SK-N-SH treated with all-trans-retinoic acid at 6 μM for 48 hours (cell line): Measurements from ENCODE around the gene CFHR3.

Experiments used
- ATAC-seq: fragments of 200-7000 bp; cut with Tn5 transposase; 3 replicates; pipeline ENCODE4 v1.9.1; 2020; ENCODE audit warnings: mild to moderate bottlenecking, moderate library complexity
- ARNTL ChIP-seq: fragments of 450-650 bp; formaldehyde crosslinking; IDR thresholded peaks from 2 replicates; pipeline ENCODE4 v1.5.0; 2020; ENCODE audit warnings: low read depth, mild to moderate bottlenecking, moderate library complexity, borderline replicate concordance
- BACH2 ChIP-seq: fragments of 250-450 bp; sonication (Bioruptor Pico); IDR thresholded peaks from 2 replicates; pipeline ENCODE4 v1.9.0; 2021; ENCODE audit warnings: mild to moderate bottlenecking, borderline replicate concordance
- CSDC2 ChIP-seq: fragments of 250-450 bp; sonication (Bioruptor Pico); IDR thresholded peaks from 2 replicates; pipeline ENCODE4 v1.5.0; 2020; ENCODE audit warnings: mild to moderate bottlenecking, moderate library complexity
- ESRRG ChIP-seq: fragments of 250-450 bp; sonication (Bioruptor Pico); IDR thresholded peaks from 2 replicates; pipeline ENCODE4 v1.6.1; 2021; ENCODE audit warnings: mild to moderate bottlenecking
- GLIS3 ChIP-seq: fragments of 250-450 bp; sonication (Bioruptor Pico); IDR thresholded peaks from 2 replicates; pipeline ENCODE4 v1.5.0; 2020; ENCODE audit warnings: mild to moderate bottlenecking, moderate library complexity
- ISL1 ChIP-seq: fragments of 250-450 bp; sonication (Bioruptor Pico); IDR thresholded peaks from 2 replicates; pipeline ENCODE4 v2.1.2; 2022; ENCODE audit warnings: mild to moderate bottlenecking, moderate library complexity
- OSR1 ChIP-seq: fragments of 250-450 bp; sonication (Bioruptor Pico); IDR thresholded peaks from 2 replicates; pipeline ENCODE4 v1.8.0; 2022; ENCODE audit warnings: moderate library complexity, mild to moderate bottlenecking, inconsistent platforms
- PPARA ChIP-seq: fragments of 250-450 bp; sonication (Bioruptor Pico); IDR thresholded peaks from 2 replicates; pipeline ENCODE4 v1.5.0; 2020; ENCODE audit warnings: mild to moderate bottlenecking, borderline replicate concordance
- SNAI2 ChIP-seq: fragments of 250-450 bp; sonication (Bioruptor Pico); IDR thresholded peaks from 2 replicates; pipeline ENCODE4 v1.5.0; 2020; ENCODE audit warnings: mild to moderate bottlenecking, moderate library complexity
- TCF4 ChIP-seq: fragments of 250-450 bp; sonication (Bioruptor Pico); IDR thresholded peaks from 2 replicates; pipeline ENCODE4 v1.8.0; 2021; ENCODE audit warnings: mild to moderate bottlenecking, moderate library complexity, borderline replicate concordance
- TOX ChIP-seq: fragments of 250-450 bp; sonication (Bioruptor Pico); IDR thresholded peaks from 2 replicates; pipeline ENCODE4 v1.8.0; 2021; ENCODE audit warnings: mild to moderate bottlenecking, moderate library complexity, borderline replicate concordance
- TSHZ2 ChIP-seq: fragments of 250-450 bp; sonication (Bioruptor Pico); IDR thresholded peaks from 2 replicates; pipeline ENCODE4 v1.5.0; 2020; ENCODE audit warnings: mild to moderate bottlenecking, moderate library complexity
- ZC3H10 ChIP-seq: fragments of 250-450 bp; sonication (Bioruptor Pico); IDR thresholded peaks from 2 replicates; pipeline ENCODE4 v1.5.1; 2021; ENCODE audit warnings: mild to moderate bottlenecking, moderate library complexity
- ZFP3 ChIP-seq: fragments of 250-450 bp; sonication (Bioruptor Pico); IDR thresholded peaks from 2 replicates; pipeline ENCODE4 v1.5.0; 2020; ENCODE audit warnings: mild to moderate bottlenecking, moderate library complexity
- ZFP30 ChIP-seq: fragments of 450-650 bp; formaldehyde crosslinking; IDR thresholded peaks from 2 replicates; pipeline ENCODE4 v1.5.0; 2022; ENCODE audit warnings: mild to moderate bottlenecking, moderate library complexity
- ZNF565 ChIP-seq: fragments of 450-650 bp; formaldehyde crosslinking; conservative IDR thresholded peaks from 2 replicates; pipeline ENCODE4 v1.5.0; 2020; ENCODE audit warnings: low read depth, mild to moderate bottlenecking, moderate library complexity
- ZNF70 ChIP-seq: fragments of 450-650 bp; formaldehyde crosslinking; IDR thresholded peaks from 2 replicates; pipeline ENCODE4 v1.5.0; 2020; ENCODE audit warnings: mild to moderate bottlenecking, moderate library complexity
- ZNF8 ChIP-seq: fragments of 450-650 bp; formaldehyde crosslinking; IDR thresholded peaks from 2 replicates; pipeline ENCODE4 v1.5.0; 2020; ENCODE audit warnings: mild to moderate bottlenecking, moderate library complexity
- TF ChIP-seq, protein P1 (sequence below): fragments of 250-450 bp; sonication (Bioruptor Pico); IDR thresholded peaks from 2 replicates; pipeline ENCODE4 v1.5.1; 2020; ENCODE audit warnings: low read depth, mild to moderate bottlenecking, moderate library complexity
- TF ChIP-seq, protein P2 (sequence below): fragments of 250-450 bp; sonication (Bioruptor Pico); IDR thresholded peaks from 2 replicates; pipeline ENCODE4 v1.8.0; 2021; ENCODE audit warnings: low read depth, mild to moderate bottlenecking, moderate library complexity, borderline replicate concordance
- TF ChIP-seq, protein P3 (sequence below): fragments of 250-450 bp; sonication (Bioruptor Pico); IDR thresholded peaks from 2 replicates; pipeline ENCODE4 v1.8.0; 2020; ENCODE audit warnings: mild to moderate bottlenecking, moderate library complexity, borderline replicate concordance
- TF ChIP-seq, protein P4 (sequence below): fragments of 250-450 bp; sonication (Bioruptor Pico); IDR thresholded peaks from 2 replicates; pipeline ENCODE4 v1.5.1; 2021; ENCODE audit warnings: mild to moderate bottlenecking, moderate library complexity

Gene CFHR3

DNA sequence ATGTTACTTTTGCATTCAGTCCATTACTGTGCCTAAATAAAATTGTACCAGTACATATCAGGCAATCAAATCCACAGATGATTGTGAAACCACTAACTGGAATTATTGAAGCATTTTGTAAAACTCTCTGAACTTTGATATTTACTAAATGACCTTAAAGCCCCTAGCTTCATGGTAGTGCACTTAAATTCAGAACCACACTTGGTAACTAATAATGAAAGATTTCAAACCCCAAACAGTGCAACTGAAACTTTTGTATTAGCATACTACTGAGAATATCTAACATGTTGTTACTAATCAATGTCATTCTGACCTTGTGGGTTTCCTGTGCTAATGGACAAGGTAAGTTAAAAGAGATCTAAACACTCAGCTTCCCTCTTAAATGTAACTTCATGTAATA, at the start of gene CFHR3:
TSS of gene CFHR3 (plus strand) at position 238 of the 400 bp plus-strand sequence. CDS start at position 285, 47 bp downstream.
- no peak for ATAC-seq
- no peak for TF ChIP-seq PPARA (CRISPR knock-in tag)
- TF ChIP-seq, protein P1, sequence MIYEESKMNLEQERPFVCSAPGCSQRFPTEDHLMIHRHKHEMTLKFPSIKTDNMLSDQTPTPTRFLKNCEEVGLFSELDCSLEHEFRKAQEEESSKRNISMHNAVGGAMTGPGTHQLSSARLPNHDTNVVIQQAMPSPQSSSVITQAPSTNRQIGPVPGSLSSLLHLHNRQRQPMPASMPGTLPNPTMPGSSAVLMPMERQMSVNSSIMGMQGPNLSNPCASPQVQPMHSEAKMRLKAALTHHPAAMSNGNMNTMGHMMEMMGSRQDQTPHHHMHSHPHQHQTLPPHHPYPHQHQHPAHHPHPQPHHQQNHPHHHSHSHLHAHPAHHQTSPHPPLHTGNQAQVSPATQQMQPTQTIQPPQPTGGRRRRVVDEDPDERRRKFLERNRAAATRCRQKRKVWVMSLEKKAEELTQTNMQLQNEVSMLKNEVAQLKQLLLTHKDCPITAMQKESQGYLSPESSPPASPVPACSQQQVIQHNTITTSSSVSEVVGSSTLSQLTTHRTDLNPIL, result no peak
- no peak for TF ChIP-seq TSHZ2 (CRISPR knock-in tag)
- TF ChIP-seq ISL1 (CRISPR knock-in tag), result no peak
- no peak for TF ChIP-seq ZNF8
- no peak for TF ChIP-seq ZFP30 (CRISPR knock-in tag)
- TF ChIP-seq, protein P2, sequence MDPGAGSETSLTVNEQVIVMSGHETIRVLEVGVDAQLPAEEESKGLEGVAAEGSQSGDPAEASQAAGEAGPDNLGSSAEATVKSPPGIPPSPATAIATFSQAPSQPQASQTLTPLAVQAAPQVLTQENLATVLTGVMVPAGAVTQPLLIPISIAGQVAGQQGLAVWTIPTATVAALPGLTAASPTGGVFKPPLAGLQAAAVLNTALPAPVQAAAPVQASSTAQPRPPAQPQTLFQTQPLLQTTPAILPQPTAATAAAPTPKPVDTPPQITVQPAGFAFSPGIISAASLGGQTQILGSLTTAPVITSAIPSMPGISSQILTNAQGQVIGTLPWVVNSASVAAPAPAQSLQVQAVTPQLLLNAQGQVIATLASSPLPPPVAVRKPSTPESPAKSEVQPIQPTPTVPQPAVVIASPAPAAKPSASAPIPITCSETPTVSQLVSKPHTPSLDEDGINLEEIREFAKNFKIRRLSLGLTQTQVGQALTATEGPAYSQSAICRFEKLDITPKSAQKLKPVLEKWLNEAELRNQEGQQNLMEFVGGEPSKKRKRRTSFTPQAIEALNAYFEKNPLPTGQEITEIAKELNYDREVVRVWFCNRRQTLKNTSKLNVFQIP (CRISPR knock-in tag), result no peak
- no peak for TF ChIP-seq OSR1 (CRISPR knock-in tag)
- no peak for TF ChIP-seq CSDC2
- TF ChIP-seq ZFP3 (CRISPR knock-in tag), result no peak
- no peak for TF ChIP-seq ARNTL (CRISPR knock-in tag)
- no peak for TF ChIP-seq ZC3H10 (CRISPR knock-in tag)
- TF ChIP-seq, protein P3, sequence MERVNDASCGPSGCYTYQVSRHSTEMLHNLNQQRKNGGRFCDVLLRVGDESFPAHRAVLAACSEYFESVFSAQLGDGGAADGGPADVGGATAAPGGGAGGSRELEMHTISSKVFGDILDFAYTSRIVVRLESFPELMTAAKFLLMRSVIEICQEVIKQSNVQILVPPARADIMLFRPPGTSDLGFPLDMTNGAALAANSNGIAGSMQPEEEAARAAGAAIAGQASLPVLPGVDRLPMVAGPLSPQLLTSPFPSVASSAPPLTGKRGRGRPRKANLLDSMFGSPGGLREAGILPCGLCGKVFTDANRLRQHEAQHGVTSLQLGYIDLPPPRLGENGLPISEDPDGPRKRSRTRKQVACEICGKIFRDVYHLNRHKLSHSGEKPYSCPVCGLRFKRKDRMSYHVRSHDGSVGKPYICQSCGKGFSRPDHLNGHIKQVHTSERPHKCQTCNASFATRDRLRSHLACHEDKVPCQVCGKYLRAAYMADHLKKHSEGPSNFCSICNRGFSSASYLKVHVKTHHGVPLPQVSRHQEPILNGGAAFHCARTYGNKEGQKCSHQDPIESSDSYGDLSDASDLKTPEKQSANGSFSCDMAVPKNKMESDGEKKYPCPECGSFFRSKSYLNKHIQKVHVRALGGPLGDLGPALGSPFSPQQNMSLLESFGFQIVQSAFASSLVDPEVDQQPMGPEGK (CRISPR knock-in tag), result no peak
- no peak for TF ChIP-seq GLIS3 (CRISPR knock-in tag)
- no peak for TF ChIP-seq TCF4 (CRISPR knock-in tag)
- no peak for TF ChIP-seq ZNF70 (CRISPR knock-in tag)
- TF ChIP-seq ESRRG, result no peak
- no peak for TF ChIP-seq SNAI2
- TF ChIP-seq ZNF565 (CRISPR knock-in tag), result no peak
- TF ChIP-seq BACH2 (CRISPR knock-in tag), result no peak

DNA sequence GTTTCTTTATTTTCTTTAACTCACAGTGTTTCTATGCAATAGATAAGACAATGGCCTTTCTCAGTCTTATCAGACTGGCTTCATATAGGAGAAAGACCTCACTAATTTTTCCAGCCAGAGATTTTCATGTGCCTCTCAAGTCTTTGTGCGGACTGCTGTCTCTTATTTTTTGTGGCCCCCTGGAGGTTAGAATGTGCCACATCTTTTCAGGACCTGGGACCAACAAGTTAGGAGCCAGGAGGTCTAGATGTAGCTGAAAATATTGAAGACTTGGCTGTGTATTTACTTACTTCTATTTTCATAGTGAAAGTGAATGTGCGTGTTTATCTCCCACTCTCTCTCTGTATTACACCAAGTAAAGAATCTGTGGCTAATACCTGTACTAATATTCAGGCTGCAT, 42.1 kb upstream of the CFHR3 start:
- TF ChIP-seq TOX (CRISPR knock-in tag) (no peak), ZC3H10 (CRISPR knock-in tag) (no peak), TSHZ2 (CRISPR knock-in tag) (no peak), PPARA (CRISPR knock-in tag) (no peak), CSDC2 (no peak), ZNF565 (CRISPR knock-in tag) (no peak), ZFP3 (CRISPR knock-in tag) (no peak), SNAI2 (no peak)
- TF ChIP-seq, protein P4, sequence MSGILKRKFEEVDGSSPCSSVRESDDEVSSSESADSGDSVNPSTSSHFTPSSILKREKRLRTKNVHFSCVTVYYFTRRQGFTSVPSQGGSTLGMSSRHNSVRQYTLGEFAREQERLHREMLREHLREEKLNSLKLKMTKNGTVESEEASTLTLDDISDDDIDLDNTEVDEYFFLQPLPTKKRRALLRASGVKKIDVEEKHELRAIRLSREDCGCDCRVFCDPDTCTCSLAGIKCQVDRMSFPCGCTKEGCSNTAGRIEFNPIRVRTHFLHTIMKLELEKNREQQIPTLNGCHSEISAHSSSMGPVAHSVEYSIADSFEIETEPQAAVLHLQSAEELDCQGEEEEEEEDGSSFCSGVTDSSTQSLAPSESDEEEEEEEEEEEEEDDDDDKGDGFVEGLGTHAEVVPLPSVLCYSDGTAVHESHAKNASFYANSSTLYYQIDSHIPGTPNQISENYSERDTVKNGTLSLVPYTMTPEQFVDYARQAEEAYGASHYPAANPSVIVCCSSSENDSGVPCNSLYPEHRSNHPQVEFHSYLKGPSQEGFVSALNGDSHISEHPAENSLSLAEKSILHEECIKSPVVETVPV (CRISPR knock-in tag), result no peak
- TF ChIP-seq, protein P1, result no peak
- ATAC-seq, result no peak
